ENCODE results near the gene NELL2.

GRCh38 chr12:44507461-44507860 is 368.7 kb downstream of the NELL2 start:
- TF ChIP-seq CTCF (IDR thresholded peaks at IDR 0.05) (no peak), POLR2A (IDR thresholded peaks at IDR 0.05) (no peak)
